ENCODE measurements around the gene MRPL47. TPM values are rescaled to one million over a fixed set of nuclear protein-coding genes. Genes with fewer than 3 reads are reported as not detected.

Gene MRPL47
- total RNA-seq, result 24.6 TPM

DNA sequence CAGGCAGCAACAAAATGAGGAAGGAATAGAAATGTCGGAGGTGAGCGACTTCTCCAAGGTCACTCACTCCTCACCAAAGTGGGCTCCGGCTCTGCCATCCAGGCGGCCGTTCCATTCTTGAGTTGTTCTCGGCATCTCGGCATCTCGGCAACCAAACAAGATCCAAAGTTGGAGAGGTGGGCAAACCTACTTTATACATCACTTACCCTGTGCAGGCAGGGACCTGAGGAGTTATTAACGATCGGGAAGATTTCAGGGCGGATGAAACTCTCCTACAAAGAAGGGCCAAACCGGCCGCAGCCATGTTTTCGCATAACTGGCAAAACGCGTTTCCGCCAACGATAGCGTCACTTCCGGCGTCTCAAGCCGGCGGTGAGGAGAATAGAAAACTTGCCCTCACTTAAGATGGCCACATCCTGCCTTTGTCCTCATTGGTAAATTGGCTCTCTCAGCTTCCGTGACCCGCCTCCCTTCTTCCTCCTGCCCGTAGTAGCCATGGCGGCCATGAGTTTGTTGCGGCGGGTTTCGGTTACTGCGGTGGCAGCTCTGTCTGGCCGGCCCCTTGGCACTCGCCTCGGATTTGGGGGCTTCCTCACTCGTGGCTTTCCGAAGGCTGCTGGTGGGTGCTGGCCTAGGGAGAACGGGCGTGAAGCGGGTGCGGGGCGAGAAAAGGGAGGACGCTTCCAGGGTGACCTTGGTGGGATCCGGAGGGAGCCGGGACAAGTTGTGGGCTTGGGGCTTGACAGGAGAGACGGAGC lies at the start of gene MRPL47, which contains the start of gene NDUFB5:
TSS of gene MRPL47 (minus strand) at position 318 of the 758 bp plus-strand sequence. CDS start at position 304, 14 bp downstream.
TSS of gene NDUFB5 (plus strand) at position 474 of the 758 bp plus-strand sequence. CDS start at position 496, 22 bp downstream.

DNA sequence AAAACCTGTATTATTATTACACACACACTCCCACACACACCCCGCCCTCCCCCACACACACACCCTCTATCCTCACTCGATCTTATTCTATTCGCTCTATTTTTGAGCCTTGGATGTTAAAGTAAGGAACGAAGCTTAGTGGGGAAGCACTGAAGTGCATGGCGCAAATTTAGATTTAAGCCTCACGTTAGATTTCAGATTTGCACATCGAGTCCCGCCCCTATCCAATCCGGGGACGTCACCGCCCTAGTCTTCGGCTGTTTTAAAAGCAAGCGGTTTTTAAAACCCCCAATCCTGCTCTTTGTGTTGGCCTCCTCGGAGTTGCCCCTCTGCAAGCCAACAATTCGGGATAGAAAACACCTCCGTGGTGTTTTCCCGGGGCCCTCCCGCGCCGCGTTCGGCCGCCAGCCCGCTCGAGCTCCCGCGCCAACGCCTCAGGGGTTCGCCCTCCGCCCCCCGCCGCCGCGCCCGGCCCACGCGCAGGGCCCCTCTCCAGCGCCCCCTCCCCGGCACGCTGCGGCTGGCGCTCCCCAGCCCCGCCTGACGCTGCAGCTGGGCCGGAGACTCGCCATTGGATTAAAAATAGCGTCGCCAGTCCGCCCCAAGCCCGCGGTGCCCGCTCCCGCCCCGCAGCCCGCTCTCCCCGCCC lies 48.1 kb upstream of the MRPL47 start, which contains the start of gene USP13:
TSS of gene USP13 (plus strand) at position 594 of the 649 bp plus-strand sequence. CDS start 186 bp downstream, outside the sequence.

DNA sequence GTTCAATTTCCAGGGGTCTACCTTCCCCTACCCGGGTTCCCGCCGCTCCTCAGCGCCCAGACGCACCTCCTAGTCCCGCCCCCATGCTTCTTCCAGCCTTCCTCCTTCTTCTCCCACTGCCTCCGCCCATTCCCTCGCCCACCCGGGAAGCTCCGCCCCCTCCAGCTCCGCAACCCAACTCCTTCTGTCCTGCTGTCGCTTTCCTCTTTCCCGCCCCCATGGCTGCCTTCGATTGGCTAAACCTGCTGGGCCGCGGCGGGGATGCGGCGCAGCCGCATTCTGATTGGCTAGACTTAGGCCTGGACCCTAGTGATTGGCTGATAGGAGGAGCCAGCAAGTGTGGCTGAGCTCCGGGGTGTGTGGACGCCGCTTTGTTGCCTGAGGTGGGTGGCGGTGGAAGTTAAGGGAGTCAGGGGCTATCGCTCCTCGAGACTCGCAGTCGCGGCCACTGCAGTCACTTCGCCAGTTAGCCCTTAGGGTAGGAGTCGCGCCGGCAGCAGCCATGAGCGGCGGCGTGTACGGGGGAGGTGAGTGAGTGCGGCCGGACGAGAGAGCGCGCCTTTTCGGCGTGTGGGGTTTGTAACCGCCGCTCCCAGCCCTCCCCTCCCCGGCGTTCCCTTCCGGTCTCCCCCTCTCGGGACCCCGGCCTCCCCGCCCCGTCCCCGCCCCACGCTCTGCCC lies 41.7 kb downstream of the MRPL47 start, which contains the start of gene ACTL6A:
TSS of gene ACTL6A (plus strand) at position 336 of the 680 bp plus-strand sequence. CDS start at position 503, 167 bp downstream.

Small RNAs within 50 kb of the gene (small RNA-seq; reads per million reads assigned to genes)
- gene AC090425.1 (ENCODE audit: low replicate concordance) (not detected), gene RF01210 (ENCODE audit: low replicate concordance) (not detected)

Other genes starting within 250 kb of the MRPL47 start
- gene GNB4, start 153.2 kb downstream of the MRPL47 start, total RNA-seq, result 37.4 TPM
- gene ACTL6A, start 41.7 kb downstream of the MRPL47 start, total RNA-seq, result 45.4 TPM
- gene NDUFB5, start 156 bp upstream of the MRPL47 start, total RNA-seq, result 105 TPM
- 19.8 TPM for gene USP13, start 48.4 kb upstream of the MRPL47 start, total RNA-seq